Stimulated activated CD8-positive, alpha-beta memory T cell treated with anti-CD3 and anti-CD28 coated beads, Interleukin-15, amount 100 ng/mL, for 1 hour (primary cell): Measurements from ENCODE around the gene LRRC8D.
"Not testable (repeated sequence)": the region's sequence is repeated elsewhere in the genome, so short reads cannot be mapped to it uniquely, and the experiment has no call there.

ENCODE experiments used
- DNase-seq: peaks from one replicate; pipeline ENCODE4 v3.0.0-alpha.2; 2020; ENCODE audit warnings: low read depth

The LRRC8D gene

GRCh38 chr1:89913353-89914095, 92.7 kb downstream of the LRRC8D start:
- DNase-seq = no peak

GRCh38 chr1:89917353-89917752, 96.5 kb downstream of the LRRC8D start:
- no peak for DNase-seq

GRCh38 chr1:89918127-89918793, 97.4 kb downstream of the LRRC8D start:
- no peak for DNase-seq

- no peak for DNase-seq
Measured at GRCh38 chr1:89918794-89919155, 97.9 kb downstream of the LRRC8D start.

- DNase-seq = no peak
Measured at GRCh38 chr1:89919174-89919573, 98.3 kb downstream of the LRRC8D start.

GRCh38 chr1:89922911-89923310, 102.1 kb downstream of the LRRC8D start:
- DNase-seq = no peak

GRCh38 chr1:89923517-89923916, 102.7 kb downstream of the LRRC8D start:
- no peak for DNase-seq

GRCh38 chr1:89924075-89924474, 103.2 kb downstream of the LRRC8D start:
- not testable (repeated sequence) for DNase-seq

- no peak for DNase-seq
Measured at GRCh38 chr1:89927049-89927448, 106.2 kb downstream of the LRRC8D start.

- DNase-seq = no peak
Measured at GRCh38 chr1:89927478-89927877, 106.6 kb downstream of the LRRC8D start.

GRCh38 chr1:89928506-89928905, 107.7 kb downstream of the LRRC8D start:
- no peak for DNase-seq

- no peak for DNase-seq
Measured at GRCh38 chr1:89929467-89930063, 108.7 kb downstream of the LRRC8D start.

GRCh38 chr1:89930579-89930978, 109.7 kb downstream of the LRRC8D start:
- no peak for DNase-seq

- no peak for DNase-seq
Measured at GRCh38 chr1:89931964-89932363, 111.1 kb downstream of the LRRC8D start.

GRCh38 chr1:89932598-89933364, 111.9 kb downstream of the LRRC8D start:
- DNase-seq = no peak

- no peak for DNase-seq
Measured at GRCh38 chr1:89934461-89934860, 113.6 kb downstream of the LRRC8D start.

- DNase-seq = no peak
Measured at GRCh38 chr1:89935235-89935634, 114.4 kb downstream of the LRRC8D start.

GRCh38 chr1:89936694-89937093, 115.9 kb downstream of the LRRC8D start:
- DNase-seq = no peak

- DNase-seq = no peak
Measured at GRCh38 chr1:89938171-89939055, 117.6 kb downstream of the LRRC8D start.

GRCh38 chr1:89939059-89939570, 118.3 kb downstream of the LRRC8D start:
- DNase-seq = no peak

GRCh38 chr1:89939693-89940438, 119.0 kb downstream of the LRRC8D start:
- DNase-seq = no peak
